ENCODE measurements around the gene C17orf113. TPM values are rescaled to one million over a fixed set of nuclear protein-coding genes. Genes with fewer than 3 reads are reported as not detected.

C17orf113 gene
- total RNA-seq, 1 experiment from 2014 or later: 2.3 TPM

- Histone ChIP-seq H3K79me2 (ENCODE audit: insufficient read depth, low read length) (peaks cover 99% of the 10 kb centered on the region), H3K9me3 (ENCODE audit: control insufficient read depth in 1 of 2, insufficient read depth in 1 of 2, low read depth in 1 of 2, low read length in 2 of 2) (no peaks in the 10 kb centered on the region), H3K27me3 (ENCODE audit: insufficient read depth, low read length) (no peaks in the 10 kb centered on the region), H3K4me1 (ENCODE audit: control insufficient read depth in 1 of 2, insufficient read depth in 2 of 2, low read length in 2 of 2) (peaks cover 0 to 9% of the 10 kb centered on the region in 2 experiments; a peak in 2 of 4 replicates), H2AFZ (ENCODE audit: low read depth, low read length, poor library complexity, severe bottlenecking) (no peak overlapping the region), H3K4me2 (ENCODE audit: low read length) (no peak overlapping the region), H3K36me3 (ENCODE audit: control insufficient read depth in 1 of 2, insufficient read depth in 2 of 2, low read length in 2 of 2) (peaks cover 11 to 14% of the 10 kb centered on the region in 2 experiments; a peak in 3 of 4 replicates), H3K27ac (ENCODE audit: low read depth, low read length) (no peak overlapping the region), H3K4me3 (replicated peaks in 1 of 2; ENCODE audit: low read depth in 1 of 2, low read length in 2 of 2) (no peak overlapping the region), H3K9ac (ENCODE audit: low read length) (no peak overlapping the region), H3K9me2 (ENCODE audit: insufficient read depth) (no peaks in the 10 kb centered on the region), H4K20me1 (ENCODE audit: insufficient read depth) (peaks cover 8% of the 10 kb centered on the region; the same call in 1 of the 2 replicates)
- ChIA-PET CTCF (no interaction called here), POLR2A (interaction anchor here (1.5 kb wide), 1 partner anchor 12 kb away, joined by 5 read pairs; the partner anchor contains the start of gene DNAJC7), RAD21 (ENCODE audit: low non-redundant PET in 1 of 2, low total read pairs in 2 of 2, uncharacterized antibody in 2 of 2, unreplicated experiment in 2 of 2) (no interaction called here)
- ATAC-seq (no peak), DNase-seq (ENCODE audit: low read depth, low spot score) (no peak)
- no peak for TF ChIP-seq SP1 (IDR thresholded peaks at IDR 0.05; ENCODE audit: low read depth)
- TF ChIP-seq POLR2AphosphoS5 (IDR thresholded peaks at IDR 0.05; ENCODE audit: low read depth, low read length): no peak
- BruUV-seq (replicated peaks): no TSS peak
- intact Hi-C loops (cut with micrococcal nuclease): no loop called here
Measured at GRCh38 chr17:42005166-42005565, 45.2 kb downstream of the C17orf113 start.

- Histone ChIP-seq H2AFZ (ENCODE audit: low read depth, low read length, poor library complexity, severe bottlenecking) (no peak overlapping the region), H3K36me3 (ENCODE audit: control insufficient read depth in 1 of 2, insufficient read depth in 2 of 2, low read length in 2 of 2) (peaks cover 18 to 19% of the 10 kb centered on the region in 2 experiments), H3K4me2 (ENCODE audit: low read length) (0 out of 2 replicates have a peak overlapping the region, but pooled peaks have one; percentile 4), H3K9me3 (ENCODE audit: control insufficient read depth in 1 of 2, insufficient read depth in 1 of 2, low read depth in 1 of 2, low read length in 2 of 2) (no peaks in the 10 kb centered on the region), H3K9me2 (ENCODE audit: insufficient read depth) (no peaks in the 10 kb centered on the region), H3K4me3 (replicated peaks in 1 of 2; ENCODE audit: low read depth in 1 of 2, low read length in 2 of 2) (no peak overlapping the region), H3K27ac (ENCODE audit: low read depth, low read length) (no peak overlapping the region), H3K79me2 (ENCODE audit: insufficient read depth, low read length) (peaks cover 76% of the 10 kb centered on the region), H4K20me1 (ENCODE audit: insufficient read depth) (peaks cover 8% of the 10 kb centered on the region; the same call in 1 of the 2 replicates), H3K9ac (ENCODE audit: low read length) (no peak overlapping the region), H3K27me3 (ENCODE audit: insufficient read depth, low read length) (no peaks in the 10 kb centered on the region), H3K4me1 (ENCODE audit: control insufficient read depth in 1 of 2, insufficient read depth in 2 of 2, low read length in 2 of 2) (peaks cover under 1 to 18% of the 10 kb centered on the region in 2 experiments)
- no peak for ATAC-seq
- ChIA-PET POLR2A (interaction anchor here (0.8 to 1.3 kb wide), 2 partner anchors 14 to 17 kb away, joined by 3 read pairs; partner anchors contain the start of genes DNAJC7 and NKIRAS2), RAD21 (ENCODE audit: low non-redundant PET in 1 of 2, low total read pairs in 2 of 2, uncharacterized antibody in 2 of 2, unreplicated experiment in 2 of 2) (no interaction called here), CTCF (no interaction called here)
- no TSS peak for BruUV-seq (replicated peaks)
- intact Hi-C loops (cut with micrococcal nuclease): no loop called here
- TF ChIP-seq SRF (IDR thresholded peaks at IDR 0.05; ENCODE audit: low read depth) (no peak), ZFX (IDR thresholded peaks at IDR 0.05) (no peak)
- no peak for DNase-seq (ENCODE audit: low read depth, low spot score)
Measured at GRCh38 chr17:42002792-42003301, 47.6 kb downstream of the C17orf113 start.

Measured in HCT116 (cell line).